GM20000 (cell line): Measurements from ENCODE around the gene EXOC6B.

Experiments
- DNase-seq: peaks from one replicate; pipeline ENCODE4 v3.0.0; 2012; ENCODE audit warnings: low spot score
- CTCF ChIP-seq: IDR thresholded peaks from 2 replicates; pipeline ENCODE4 v1.5.1; 2012; ENCODE audit warnings: mild to moderate bottlenecking, control low read depth; ENCODE audit errors: extremely low read depth, missing control alignments

EXOC6B gene

GRCh38 chr2:72172478-72172877 is 653.4 kb downstream of the EXOC6B start:
- no peak for TF ChIP-seq CTCF
- DNase-seq: no peak

GRCh38 chr2:72166279-72166678 is 659.6 kb downstream of the EXOC6B start:
- no peak for DNase-seq
- TF ChIP-seq CTCF: no peak

- no peak for TF ChIP-seq CTCF
- DNase-seq: no peak
These were observed 660.0 kb downstream of the EXOC6B start for GRCh38 chr2:72165792-72166191.

GRCh38 chr2:72162574-72162973 is 663.3 kb downstream of the EXOC6B start:
- DNase-seq: no peak
- TF ChIP-seq CTCF: no peak

- DNase-seq: no peak
- no peak for TF ChIP-seq CTCF
These were observed 666.4 kb downstream of the EXOC6B start for GRCh38 chr2:72159211-72159993.

GRCh38 chr2:72157871-72158771 is 667.7 kb downstream of the EXOC6B start:
- no peak for DNase-seq
- TF ChIP-seq CTCF: no peak

GRCh38 chr2:72156872-72157271 is 669.0 kb downstream of the EXOC6B start:
- no peak for TF ChIP-seq CTCF
- no peak for DNase-seq
